ENCODE data around the gene OR5AC2.
A peak's percentile ranks its signal among the peaks of the same experiment; 100 is the strongest.

The OR5AC2 gene

GRCh38 chr3:98058244-98058960, 28.6 kb upstream of the OR5AC2 start:
- TF ChIP-seq SPI1 (IDR thresholded peaks at IDR 0.05; ENCODE audit: low read depth, low read length) (peak; percentile 66), TAF1 (IDR thresholded peaks at IDR 0.05; ENCODE audit: low read depth, low read length) (no peak)
- DNase-seq (ENCODE audit: insufficient read length, low spot score) (no peak), FAIRE-seq (peak; percentile 33)

GRCh38 chr3:98068824-98069223, 18.1 kb upstream of the OR5AC2 start:
- FAIRE-seq (no peak), DNase-seq (ENCODE audit: insufficient read length, low spot score) (no peak)
- no peak for TF ChIP-seq PAX5 (IDR thresholded peaks at IDR 0.05; ENCODE audit: insufficient read depth, low read length, severe bottlenecking)

- TF ChIP-seq POLR2AphosphoS5 (IDR thresholded peaks at IDR 0.05; ENCODE audit: low read depth, low read length) = no peak
- TF ChIP-seq POLR2A (IDR thresholded peaks at IDR 0.05; ENCODE audit: low read depth, low read length) = no peak
- no peak for TF ChIP-seq TAF1 (IDR thresholded peaks at IDR 0.05; ENCODE audit: low read depth, low read length)
- no peak for TF ChIP-seq SPI1 (IDR thresholded peaks at IDR 0.05; ENCODE audit: low read depth, low read length)
- no peak for TF ChIP-seq POU2F2 (IDR thresholded peaks at IDR 0.05; ENCODE audit: low read depth, low read length)
- no peak for TF ChIP-seq PAX5 (IDR thresholded peaks at IDR 0.05; ENCODE audit: insufficient read depth, low read length, severe bottlenecking)
- DNase-seq (ENCODE audit: insufficient read length, low spot score) (no peak), FAIRE-seq (no peak)
Observed at GRCh38 chr3:98070840-98071239, 16.1 kb upstream of the OR5AC2 start.

- no peak for FAIRE-seq
- TF ChIP-seq POLR2AphosphoS5 (IDR thresholded peaks at IDR 0.05; ENCODE audit: low read depth, low read length) = no peak
- TF ChIP-seq POLR2A (IDR thresholded peaks at IDR 0.05; ENCODE audit: low read depth, low read length) = no peak
- no peak for TF ChIP-seq SPI1 (IDR thresholded peaks at IDR 0.05; ENCODE audit: low read depth, low read length)
- TF ChIP-seq POU2F2 (IDR thresholded peaks at IDR 0.05; ENCODE audit: low read depth, low read length) = no peak
- no peak for TF ChIP-seq TAF1 (IDR thresholded peaks at IDR 0.05; ENCODE audit: low read depth, low read length)
Observed at GRCh38 chr3:98073486-98073885, 13.5 kb upstream of the OR5AC2 start.

GRCh38 chr3:98095882-98096281, 8.9 kb downstream of the OR5AC2 start:
- FAIRE-seq (no peak), DNase-seq (ENCODE audit: insufficient read length, low spot score) (no peak)
- TF ChIP-seq PAX5 (IDR thresholded peaks at IDR 0.05; ENCODE audit: insufficient read depth, low read length, severe bottlenecking) (no peak), SPI1 (IDR thresholded peaks at IDR 0.05; ENCODE audit: low read depth, low read length) (no peak), TAF1 (IDR thresholded peaks at IDR 0.05; ENCODE audit: low read depth, low read length) (no peak), POLR2AphosphoS5 (IDR thresholded peaks at IDR 0.05; ENCODE audit: low read depth, low read length) (no peak), POU2F2 (IDR thresholded peaks at IDR 0.05; ENCODE audit: low read depth, low read length) (no peak), POLR2A (IDR thresholded peaks at IDR 0.05; ENCODE audit: low read depth, low read length) (no peak)

More at GRCh38 chr3:98073486-98073885, 13.5 kb upstream of the OR5AC2 start:
- DNase-seq (ENCODE audit: insufficient read length, low spot score) = no peak

GRCh38 chr3:98099848-98100247, 12.9 kb downstream of the OR5AC2 start:
- TF ChIP-seq TAF1 (IDR thresholded peaks at IDR 0.05; ENCODE audit: low read depth, low read length) (no peak), POLR2A (IDR thresholded peaks at IDR 0.05; ENCODE audit: low read depth, low read length) (no peak), SPI1 (IDR thresholded peaks at IDR 0.05; ENCODE audit: low read depth, low read length) (no peak), POLR2AphosphoS5 (IDR thresholded peaks at IDR 0.05; ENCODE audit: low read depth, low read length) (no peak), POU2F2 (IDR thresholded peaks at IDR 0.05; ENCODE audit: low read depth, low read length) (no peak), PAX5 (IDR thresholded peaks at IDR 0.05; ENCODE audit: insufficient read depth, low read length, severe bottlenecking) (no peak)
- FAIRE-seq = no peak
- DNase-seq (ENCODE audit: insufficient read length, low spot score) = no peak

- no peak for DNase-seq (ENCODE audit: insufficient read length, low spot score)
- FAIRE-seq = no peak
- TF ChIP-seq SPI1 (IDR thresholded peaks at IDR 0.05; ENCODE audit: low read depth, low read length) (no peak), TAF1 (IDR thresholded peaks at IDR 0.05; ENCODE audit: low read depth, low read length) (no peak), POLR2AphosphoS5 (IDR thresholded peaks at IDR 0.05; ENCODE audit: low read depth, low read length) (no peak), POU2F2 (IDR thresholded peaks at IDR 0.05; ENCODE audit: low read depth, low read length) (no peak), PAX5 (IDR thresholded peaks at IDR 0.05; ENCODE audit: insufficient read depth, low read length, severe bottlenecking) (no peak), POLR2A (IDR thresholded peaks at IDR 0.05; ENCODE audit: low read depth, low read length) (no peak)
Observed at GRCh38 chr3:98108162-98108561, 21.2 kb downstream of the OR5AC2 start.

- no peak for TF ChIP-seq POU2F2 (IDR thresholded peaks at IDR 0.05; ENCODE audit: low read depth, low read length)
- no peak for TF ChIP-seq TAF1 (IDR thresholded peaks at IDR 0.05; ENCODE audit: low read depth, low read length)
- TF ChIP-seq POLR2AphosphoS5 (IDR thresholded peaks at IDR 0.05; ENCODE audit: low read depth, low read length) = no peak
- DNase-seq (ENCODE audit: insufficient read length, low spot score) (no peak), FAIRE-seq (no peak)
Observed at GRCh38 chr3:98109807-98110549, 23.0 kb downstream of the OR5AC2 start.

- TF ChIP-seq PAX5 (IDR thresholded peaks at IDR 0.05; ENCODE audit: insufficient read depth, low read length, severe bottlenecking) = no peak
- TF ChIP-seq POLR2A (IDR thresholded peaks at IDR 0.05; ENCODE audit: low read depth, low read length) = no peak
- TF ChIP-seq SPI1 (IDR thresholded peaks at IDR 0.05; ENCODE audit: low read depth, low read length) = no peak
- no peak for TF ChIP-seq TAF1 (IDR thresholded peaks at IDR 0.05; ENCODE audit: low read depth, low read length)
- no peak for TF ChIP-seq POU2F2 (IDR thresholded peaks at IDR 0.05; ENCODE audit: low read depth, low read length)
- TF ChIP-seq POLR2AphosphoS5 (IDR thresholded peaks at IDR 0.05; ENCODE audit: low read depth, low read length) = no peak
- DNase-seq (ENCODE audit: insufficient read length, low spot score) (no peak), FAIRE-seq (no peak)
Observed at GRCh38 chr3:98110550-98110908, 23.6 kb downstream of the OR5AC2 start.

GRCh38 chr3:98114264-98114663, 27.3 kb downstream of the OR5AC2 start:
- TF ChIP-seq POLR2AphosphoS5 (IDR thresholded peaks at IDR 0.05; ENCODE audit: low read depth, low read length) (no peak), POLR2A (IDR thresholded peaks at IDR 0.05; ENCODE audit: low read depth, low read length) (no peak), TAF1 (IDR thresholded peaks at IDR 0.05; ENCODE audit: low read depth, low read length) (no peak), POU2F2 (IDR thresholded peaks at IDR 0.05; ENCODE audit: low read depth, low read length) (no peak), PAX5 (IDR thresholded peaks at IDR 0.05; ENCODE audit: insufficient read depth, low read length, severe bottlenecking) (no peak), SPI1 (IDR thresholded peaks at IDR 0.05; ENCODE audit: low read depth, low read length) (no peak)
- FAIRE-seq (no peak), DNase-seq (ENCODE audit: insufficient read length, low spot score) (no peak)
